Aorta (tissue), 5 donors: Measurements from ENCODE around the gene CENPVL2. TPM values are rescaled to one million over a fixed set of nuclear protein-coding genes. Genes with fewer than 3 reads are reported as not detected.
"Not testable (repeated sequence)": the region's sequence is repeated elsewhere in the genome, so short reads cannot be mapped to it uniquely, and the experiment has no call there.

ENCODE experiments used
- ATAC-seq: fragments of 200-7000 bp; cut with Tn5 transposase; one replicate; pipeline ENCODE4 v1.9.1; 2022; ENCODE audit warnings: moderate library complexity; ENCODE audit not compliant: low FRiP score
- DNase-seq, 2 donors: peaks; one replicate each; pipeline ENCODE4 v3.0.0-alpha.2; 2020
- H3K27ac ChIP-seq, 2 donors: one replicate each; pipeline ENCODE4 v1.5.1; 2013; ENCODE audit warnings: low read length in 2 of 2, mild to moderate bottlenecking in 2 of 2, moderate library complexity in 2 of 2, control low read depth in 1 of 2, inconsistent platforms in 1 of 2, low read depth in 1 of 2
- H3K27me3 ChIP-seq, 2 donors: one replicate each; pipeline ENCODE4 v1.6.1; 2013; ENCODE audit warnings: control low read depth in 1 of 2, low read length in 1 of 2, mild to moderate bottlenecking in 1 of 2, moderate library complexity in 1 of 2; ENCODE audit not compliant: insufficient read depth in 2 of 2, control insufficient read depth in 1 of 2
- H3K36me3 ChIP-seq, 2 donors: one replicate each; pipeline ENCODE4 v1.6.1; 2013; ENCODE audit warnings: control low read depth in 1 of 2, low read length in 1 of 2, mild to moderate bottlenecking in 1 of 2; ENCODE audit not compliant: insufficient read depth in 2 of 2, control insufficient read depth in 1 of 2
- H3K4me1 ChIP-seq, 2 donors: one replicate each; pipeline ENCODE4 v1.6.1; 2013; ENCODE audit warnings: low read length in 2 of 2, control low read depth in 1 of 2, mild to moderate bottlenecking in 1 of 2, moderate library complexity in 1 of 2; ENCODE audit not compliant: insufficient read depth in 2 of 2, control insufficient read depth in 1 of 2
- H3K4me3 ChIP-seq, 2 donors: one replicate each; pipeline ENCODE4 v1.5.1; 2013; ENCODE audit warnings: low read length in 2 of 2, control low read depth in 1 of 2, mild to moderate bottlenecking in 1 of 2
- H3K9me3 ChIP-seq: one replicate; pipeline ENCODE4 v1.6.1; 2013; ENCODE audit warnings: mild to moderate bottlenecking, low read length; ENCODE audit not compliant: control insufficient read depth
- WGBS, 2 donors: extraction: QIAGEN DNeasy Blood & Tissue Kit; methylation state at CpG; one replicate each; pipeline ENCODE4 v1.1.7; 2013; 5-methylcytosine and 5-hydroxymethylcytosine counted together
- intact Hi-C, 2 donors: fragments of 100-400 bp; cut with DNase I; formaldehyde crosslinking; loops; one replicate each; pipeline versions ENCODE4 v1.14.2 to v1.15.0; 2022
- polyA plus RNA-seq, 2 donors: library from polyadenylated mRNA; stranded (reverse); fragments of 200-250 nt; gene quantifications; one replicate each; pipeline ENCODE4 v1.2.3, GENCODE V29; 2013
- total RNA-seq, 2 donors: library from RNA; stranded (reverse); fragmentation: NEBNext Ultra II Directional; extraction: Animal tissue kit (Norgen Biotek cat#: 25700); gene quantifications; one replicate each; pipeline ENCODE4 v1.2.1, GENCODE V29; 2021
- donor health status: healthy with polysubstance abuse.
- donor health status: Bipolar disorder and iron deficiency.
- donor health status: DM: no; HTN: no; CAD: no.
- donor health status: DM: no; HTN: no; CAD: no.
- donor health status: DM: yes; HTN: yes; CAD: no.

Gene CENPVL2
- total and polyA plus RNA-seq, 4 donors: not detected

DNA sequence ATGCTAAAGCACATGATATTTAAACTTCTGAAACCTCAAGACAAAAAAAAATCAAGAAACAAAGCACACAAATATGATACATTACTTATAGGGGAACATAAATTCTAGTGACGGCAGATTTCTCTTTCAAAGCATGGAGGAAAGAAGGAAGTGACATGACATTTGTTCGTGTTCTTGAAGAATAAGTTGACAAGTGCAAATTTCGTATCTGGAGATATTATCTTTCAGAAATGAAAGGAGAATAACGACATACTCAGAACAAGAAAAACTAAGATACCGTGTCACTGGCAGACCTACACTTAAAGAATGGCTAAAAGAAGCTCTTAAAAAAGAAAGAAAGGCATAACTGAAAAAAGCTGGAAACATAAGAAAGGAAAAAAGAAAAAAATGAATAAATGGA, 16.6 kb downstream of the CENPVL2 start:
- 37 to 44% methylated on average over 5 of the region's 5 CpGs for WGBS, 2 donors
- intact Hi-C loops: no loop called here
- no peak overlapping the region for H3K27ac ChIP-seq
- no peak for DNase-seq
- ATAC-seq: no peak
- H3K4me1 ChIP-seq: no peaks in the 10 kb centered on the region
- no peaks in the 10 kb centered on the region for H3K27me3 ChIP-seq
- H3K9me3 ChIP-seq: no peaks in the 10 kb centered on the region
- no peak overlapping the region for H3K4me3 ChIP-seq
- no peaks in the 10 kb centered on the region for H3K36me3 ChIP-seq

DNA sequence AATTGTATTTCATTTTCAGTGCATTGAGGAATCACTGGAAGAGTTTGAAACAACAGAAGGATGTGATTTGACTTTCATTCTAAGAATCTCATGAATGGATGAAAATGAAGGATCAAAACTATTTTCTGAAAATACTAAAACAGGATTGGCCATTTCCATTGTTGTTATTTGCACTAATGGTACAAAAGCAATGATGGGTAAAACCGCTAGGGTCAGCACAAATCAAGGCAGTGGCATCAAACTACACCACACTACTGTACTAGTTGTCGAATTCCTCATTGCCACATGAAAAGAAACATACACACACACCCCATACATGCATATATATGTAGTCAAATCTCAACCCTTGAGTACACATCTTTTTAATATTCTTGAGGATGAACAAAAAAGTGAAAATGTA, 39.3 kb downstream of the CENPVL2 start:
- DNase-seq: no peak
- Histone ChIP-seq H3K4me3 (no peak overlapping the region), H3K9me3 (no peaks in the 10 kb centered on the region), H3K27ac (no peak overlapping the region), H3K36me3 (no peaks in the 10 kb centered on the region), H3K4me1 (no peaks in the 10 kb centered on the region), H3K27me3 (no peaks in the 10 kb centered on the region)
- ATAC-seq: no peak
- 56 to 75% methylated on average over 2 of the region's 2 CpGs for WGBS, 2 donors
- intact Hi-C loops: no loop called here

GRCh38 chrX:51641421-51642021, 41.1 kb downstream of the CENPVL2 start:
- DNase-seq (no peak), ATAC-seq (no peak)
- H3K27me3 ChIP-seq: no peaks in the 10 kb centered on the region
- 35 to 38% methylated on average over 19 of the region's 19 CpGs for WGBS, 2 donors
- H3K27ac ChIP-seq: no peak overlapping the region
- H3K4me1 ChIP-seq: no peaks in the 10 kb centered on the region
- H3K4me3 ChIP-seq: no peak overlapping the region
- intact Hi-C loops: no loop called here
- no peaks in the 10 kb centered on the region for H3K9me3 ChIP-seq
- H3K36me3 ChIP-seq: no peaks in the 10 kb centered on the region

GRCh38 chrX:51636511-51636910, 46.1 kb downstream of the CENPVL2 start:
- intact Hi-C loops, H3K36me3 ChIP-seq, DNase-seq, H3K4me1 ChIP-seq, ATAC-seq, H3K27me3 ChIP-seq, H3K4me3 ChIP-seq, H3K27ac ChIP-seq, H3K9me3 ChIP-seq: not testable (repeated sequence)
- WGBS, 2 donors: 75 to 85% methylated on average over 7 of the region's 7 CpGs

Other genes starting within 250 kb of the CENPVL2 start
- gene NUDT11, start 186.2 kb downstream of the CENPVL2 start, total RNA-seq: 1 to 10 TPM; 1.4 to 2.1 TPM
- 1 to 10 TPM; 2.4 to 4.9 TPM for gene NUDT11, start 186.2 kb downstream of the CENPVL2 start, polyA plus RNA-seq
- not detected for gene CENPVL3, start 63.9 kb downstream of the CENPVL2 start, total RNA-seq
- gene CENPVL3, start 63.9 kb downstream of the CENPVL2 start, polyA plus RNA-seq: not detected
- gene CENPVL1, start 27.7 kb upstream of the CENPVL2 start, total RNA-seq: not detected
- not detected for gene CENPVL1, start 27.7 kb upstream of the CENPVL2 start, polyA plus RNA-seq
- gene GSPT2, start 60.6 kb upstream of the CENPVL2 start, total RNA-seq: 1 to 10 TPM; 7.4 to 7.7 TPM
- 1 to 10 TPM; 1.3 to 6.8 TPM for gene GSPT2, start 60.6 kb upstream of the CENPVL2 start, polyA plus RNA-seq
- gene MAGED1, start 210.8 kb upstream of the CENPVL2 start, total RNA-seq: 10 to 100 TPM; 82.2 to 91.2 TPM
- gene MAGED1, start 210.8 kb upstream of the CENPVL2 start, polyA plus RNA-seq: 10 to 100 TPM; 26.7 to 57.9 TPM